ENCODE measurements around the gene GPR87.

GRCh38 chr3:151290673-151291072, 25.9 kb downstream of the GPR87 start:
- peak; percentile 16; the same call in 1 of the 2 replicates for TF ChIP-seq CTCF (IDR thresholded peaks at IDR 0.05)
- no peak for TF ChIP-seq ZFX (IDR thresholded peaks at IDR 0.05; ENCODE audit: borderline replicate concordance)
